ENCODE results near the gene BCAS1.

DNA sequence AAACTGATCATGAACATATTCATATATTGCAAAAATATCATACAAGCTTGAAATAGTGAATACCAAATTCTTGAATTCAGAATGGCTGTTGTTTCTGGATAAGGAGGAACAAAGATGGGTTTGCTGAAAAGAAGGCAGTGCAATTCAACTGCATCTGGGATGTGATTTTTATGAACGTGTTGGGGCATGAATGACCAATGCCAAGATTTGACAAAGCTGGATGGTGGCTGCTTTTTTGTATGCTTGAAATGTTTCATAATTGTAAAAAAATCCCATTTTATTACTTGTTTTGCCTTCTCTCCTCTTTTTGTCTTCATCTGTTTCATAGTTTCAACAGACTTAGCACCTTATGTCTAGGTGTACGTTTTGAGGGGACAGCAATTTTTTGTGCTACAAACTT, 36.8 kb upstream of the BCAS1 start:
- TF ChIP-seq ZNF561 (tag by site-specific recombination; IDR thresholded peaks at IDR 0.05; ENCODE audit: borderline replicate concordance): no peak
- TF ChIP-seq, protein P1, sequence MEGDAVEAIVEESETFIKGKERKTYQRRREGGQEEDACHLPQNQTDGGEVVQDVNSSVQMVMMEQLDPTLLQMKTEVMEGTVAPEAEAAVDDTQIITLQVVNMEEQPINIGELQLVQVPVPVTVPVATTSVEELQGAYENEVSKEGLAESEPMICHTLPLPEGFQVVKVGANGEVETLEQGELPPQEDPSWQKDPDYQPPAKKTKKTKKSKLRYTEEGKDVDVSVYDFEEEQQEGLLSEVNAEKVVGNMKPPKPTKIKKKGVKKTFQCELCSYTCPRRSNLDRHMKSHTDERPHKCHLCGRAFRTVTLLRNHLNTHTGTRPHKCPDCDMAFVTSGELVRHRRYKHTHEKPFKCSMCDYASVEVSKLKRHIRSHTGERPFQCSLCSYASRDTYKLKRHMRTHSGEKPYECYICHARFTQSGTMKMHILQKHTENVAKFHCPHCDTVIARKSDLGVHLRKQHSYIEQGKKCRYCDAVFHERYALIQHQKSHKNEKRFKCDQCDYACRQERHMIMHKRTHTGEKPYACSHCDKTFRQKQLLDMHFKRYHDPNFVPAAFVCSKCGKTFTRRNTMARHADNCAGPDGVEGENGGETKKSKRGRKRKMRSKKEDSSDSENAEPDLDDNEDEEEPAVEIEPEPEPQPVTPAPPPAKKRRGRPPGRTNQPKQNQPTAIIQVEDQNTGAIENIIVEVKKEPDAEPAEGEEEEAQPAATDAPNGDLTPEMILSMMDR (tag by site-specific recombination; IDR thresholded peaks at IDR 0.05): no peak
- TF ChIP-seq ZNF292 (tag by site-specific recombination; IDR thresholded peaks at IDR 0.05; ENCODE audit: borderline replicate concordance, low read depth): no peak
- TF ChIP-seq, protein P2, sequence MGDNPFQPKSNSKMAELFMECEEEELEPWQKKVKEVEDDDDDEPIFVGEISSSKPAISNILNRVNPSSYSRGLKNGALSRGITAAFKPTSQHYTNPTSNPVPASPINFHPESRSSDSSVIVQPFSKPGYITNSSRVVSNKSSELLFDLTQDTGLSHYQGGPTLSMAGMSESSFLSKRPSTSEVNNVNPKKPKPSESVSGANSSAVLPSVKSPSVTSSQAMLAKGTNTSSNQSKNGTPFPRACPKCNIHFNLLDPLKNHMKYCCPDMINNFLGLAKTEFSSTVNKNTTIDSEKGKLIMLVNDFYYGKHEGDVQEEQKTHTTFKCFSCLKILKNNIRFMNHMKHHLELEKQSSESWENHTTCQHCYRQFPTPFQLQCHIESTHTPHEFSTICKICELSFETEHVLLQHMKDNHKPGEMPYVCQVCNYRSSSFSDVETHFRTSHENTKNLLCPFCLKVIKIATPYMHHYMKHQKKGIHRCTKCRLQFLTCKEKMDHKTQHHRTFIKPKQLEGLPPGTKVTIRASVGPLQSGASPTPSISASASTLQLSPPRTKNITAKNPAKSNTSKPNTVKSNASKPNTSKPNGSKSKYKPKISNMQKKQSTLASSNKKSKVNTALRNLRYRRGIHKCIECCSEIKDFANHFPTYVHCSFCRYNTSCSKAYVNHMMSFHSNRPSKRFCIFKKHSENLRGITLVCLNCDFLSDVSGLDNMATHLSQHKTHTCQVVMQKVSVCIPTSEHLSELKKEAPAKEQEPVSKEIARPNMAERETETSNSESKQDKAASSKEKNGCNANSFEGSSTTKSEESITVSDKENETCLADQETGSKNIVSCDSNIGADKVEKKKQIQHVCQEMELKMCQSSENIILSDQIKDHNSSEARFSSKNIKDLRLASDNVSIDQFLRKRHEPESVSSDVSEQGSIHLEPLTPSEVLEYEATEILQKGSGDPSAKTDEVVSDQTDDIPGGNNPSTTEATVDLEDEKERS (tag by site-specific recombination; IDR thresholded peaks at IDR 0.05): no peak
- no peak for TF ChIP-seq ZNF791 (tag by site-specific recombination; IDR thresholded peaks at IDR 0.05)
- TF ChIP-seq, protein P3, sequence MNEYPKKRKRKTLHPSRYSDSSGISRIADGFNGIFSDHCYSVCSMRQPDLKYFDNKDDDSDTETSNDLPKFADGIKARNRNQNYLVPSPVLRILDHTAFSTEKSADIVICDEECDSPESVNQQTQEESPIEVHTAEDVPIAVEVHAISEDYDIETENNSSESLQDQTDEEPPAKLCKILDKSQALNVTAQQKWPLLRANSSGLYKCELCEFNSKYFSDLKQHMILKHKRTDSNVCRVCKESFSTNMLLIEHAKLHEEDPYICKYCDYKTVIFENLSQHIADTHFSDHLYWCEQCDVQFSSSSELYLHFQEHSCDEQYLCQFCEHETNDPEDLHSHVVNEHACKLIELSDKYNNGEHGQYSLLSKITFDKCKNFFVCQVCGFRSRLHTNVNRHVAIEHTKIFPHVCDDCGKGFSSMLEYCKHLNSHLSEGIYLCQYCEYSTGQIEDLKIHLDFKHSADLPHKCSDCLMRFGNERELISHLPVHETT (tag by site-specific recombination; IDR thresholded peaks at IDR 0.05): no peak
- no peak for TF ChIP-seq IKZF3 (tag by site-specific recombination; IDR thresholded peaks at IDR 0.05)
- no peak for TF ChIP-seq ZNF660 (tag by site-specific recombination; IDR thresholded peaks at IDR 0.05)
- TF ChIP-seq ZNF114 (tag by site-specific recombination; IDR thresholded peaks at IDR 0.05): no peak
- TF ChIP-seq ZNF157 (tag by site-specific recombination; IDR thresholded peaks at IDR 0.05): no peak
- TF ChIP-seq, protein P4, sequence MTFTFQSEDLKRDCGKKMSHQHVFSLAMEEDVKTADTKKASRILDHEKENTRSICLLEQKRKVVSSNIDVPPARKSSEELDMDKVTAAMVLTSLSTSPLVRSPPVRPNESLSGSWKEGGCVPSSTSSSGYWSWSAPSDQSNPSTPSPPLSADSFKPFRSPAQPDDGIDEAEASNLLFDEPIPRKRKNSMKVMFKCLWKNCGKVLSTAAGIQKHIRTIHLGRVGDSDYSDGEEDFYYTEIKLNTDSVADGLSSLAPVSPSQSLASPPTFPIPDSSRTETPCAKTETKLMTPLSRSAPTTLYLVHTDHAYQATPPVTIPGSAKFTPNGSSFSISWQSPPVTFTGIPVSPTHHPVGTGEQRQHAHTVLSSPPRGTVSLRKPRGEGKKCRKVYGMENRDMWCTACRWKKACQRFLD (tag by site-specific recombination; IDR thresholded peaks at IDR 0.05): no peak
- TF ChIP-seq ZNF366 (tag by site-specific recombination; conservative IDR thresholded peaks at IDR 0.05): no peak
- no peak for TF ChIP-seq ZNF24 (tag by site-specific recombination; IDR thresholded peaks at IDR 0.05)
- TF ChIP-seq, protein P5, sequence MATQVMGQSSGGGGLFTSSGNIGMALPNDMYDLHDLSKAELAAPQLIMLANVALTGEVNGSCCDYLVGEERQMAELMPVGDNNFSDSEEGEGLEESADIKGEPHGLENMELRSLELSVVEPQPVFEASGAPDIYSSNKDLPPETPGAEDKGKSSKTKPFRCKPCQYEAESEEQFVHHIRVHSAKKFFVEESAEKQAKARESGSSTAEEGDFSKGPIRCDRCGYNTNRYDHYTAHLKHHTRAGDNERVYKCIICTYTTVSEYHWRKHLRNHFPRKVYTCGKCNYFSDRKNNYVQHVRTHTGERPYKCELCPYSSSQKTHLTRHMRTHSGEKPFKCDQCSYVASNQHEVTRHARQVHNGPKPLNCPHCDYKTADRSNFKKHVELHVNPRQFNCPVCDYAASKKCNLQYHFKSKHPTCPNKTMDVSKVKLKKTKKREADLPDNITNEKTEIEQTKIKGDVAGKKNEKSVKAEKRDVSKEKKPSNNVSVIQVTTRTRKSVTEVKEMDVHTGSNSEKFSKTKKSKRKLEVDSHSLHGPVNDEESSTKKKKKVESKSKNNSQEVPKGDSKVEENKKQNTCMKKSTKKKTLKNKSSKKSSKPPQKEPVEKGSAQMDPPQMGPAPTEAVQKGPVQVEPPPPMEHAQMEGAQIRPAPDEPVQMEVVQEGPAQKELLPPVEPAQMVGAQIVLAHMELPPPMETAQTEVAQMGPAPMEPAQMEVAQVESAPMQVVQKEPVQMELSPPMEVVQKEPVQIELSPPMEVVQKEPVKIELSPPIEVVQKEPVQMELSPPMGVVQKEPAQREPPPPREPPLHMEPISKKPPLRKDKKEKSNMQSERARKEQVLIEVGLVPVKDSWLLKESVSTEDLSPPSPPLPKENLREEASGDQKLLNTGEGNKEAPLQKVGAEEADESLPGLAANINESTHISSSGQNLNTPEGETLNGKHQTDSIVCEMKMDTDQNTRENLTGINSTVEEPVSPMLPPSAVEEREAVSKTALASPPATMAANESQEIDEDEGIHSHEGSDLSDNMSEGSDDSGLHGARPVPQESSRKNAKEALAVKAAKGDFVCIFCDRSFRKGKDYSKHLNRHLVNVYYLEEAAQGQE (tag by site-specific recombination; IDR thresholded peaks at IDR 0.05): no peak

Measured in HEK293 (cell line).